BE2C (cell line): ENCODE results near the gene NFIB.

ENCODE experiments used
- DNase-seq: peaks from one replicate; pipeline ENCODE4 v3.0.0-alpha.2; 2020
- H3K27me3 ChIP-seq: fragments of 250-450 bp; sonication (Bioruptor Pico); 2 replicates; pipeline ENCODE4 v1.5.1; 2020; ENCODE audit warnings: mild to moderate bottlenecking
- H3K36me3 ChIP-seq: fragments of 250-450 bp; sonication (Bioruptor Pico); 2 replicates; pipeline ENCODE4 v1.5.1; 2020; ENCODE audit warnings: mild to moderate bottlenecking
- H3K4me1 ChIP-seq: fragments of 250-450 bp; sonication (Bioruptor Pico); 2 replicates; pipeline ENCODE4 v1.5.1; 2020
- H3K4me3 ChIP-seq: 2 replicates; pipeline ENCODE4 v1.5.1; 2011; ENCODE audit warnings: low read depth, low read length
- H3K9me3 ChIP-seq: fragments of 250-450 bp; sonication (Bioruptor Pico); 2 replicates; pipeline ENCODE4 v1.5.1; 2020
- CTCF ChIP-seq: IDR thresholded peaks from 2 replicates; pipeline ENCODE4 v1.5.1; 2012; ENCODE audit warnings: mild to moderate bottlenecking, low read depth, low read length

The NFIB gene

GRCh38 chr9:14288433-14288832 is 25.5 kb downstream of the NFIB start:
- no peak for TF ChIP-seq CTCF
- no peak overlapping the region for H3K4me3 ChIP-seq
- H3K27me3 ChIP-seq, result no peaks in the 10 kb centered on the region
- no peaks in the 10 kb centered on the region for H3K9me3 ChIP-seq
- H3K4me1 ChIP-seq, result peaks cover 4% of the 10 kb centered on the region
- no peaks in the 10 kb centered on the region; the same call in 1 of the 2 replicates for H3K36me3 ChIP-seq
- DNase-seq, result no peak

- no peak for DNase-seq
- Histone ChIP-seq H3K36me3 (no peaks in the 10 kb centered on the region), H3K4me3 (no peak overlapping the region), H3K27me3 (no peaks in the 10 kb centered on the region), H3K4me1 (peaks cover 14% of the 10 kb centered on the region), H3K9me3 (no peaks in the 10 kb centered on the region)
- no peak for TF ChIP-seq CTCF
These were observed 27.8 kb downstream of the NFIB start for GRCh38 chr9:14286121-14286520.

GRCh38 chr9:14283276-14283675 is 30.7 kb downstream of the NFIB start:
- Histone ChIP-seq H3K27me3 (no peaks in the 10 kb centered on the region), H3K4me1 (peaks cover 15% of the 10 kb centered on the region), H3K4me3 (no peak overlapping the region), H3K36me3 (no peaks in the 10 kb centered on the region), H3K9me3 (no peaks in the 10 kb centered on the region)
- no peak for TF ChIP-seq CTCF
- DNase-seq, result no peak

- no peak for TF ChIP-seq CTCF
- peaks cover 28% of the 10 kb centered on the region for H3K4me1 ChIP-seq
These were observed 32.1 kb downstream of the NFIB start for GRCh38 chr9:14281876-14282275.

GRCh38 chr9:14281136-14281795 is 32.7 kb downstream of the NFIB start:
- peaks cover 28% of the 10 kb centered on the region for H3K4me1 ChIP-seq
- H3K4me3 ChIP-seq, result no peak overlapping the region
- no peaks in the 10 kb centered on the region for H3K9me3 ChIP-seq
- H3K27me3 ChIP-seq, result no peaks in the 10 kb centered on the region
- DNase-seq, result no peak
- TF ChIP-seq CTCF, result no peak
- H3K36me3 ChIP-seq, result no peaks in the 10 kb centered on the region

More at GRCh38 chr9:14281876-14282275, 32.1 kb downstream of the NFIB start:
- Histone ChIP-seq H3K36me3 (no peaks in the 10 kb centered on the region), H3K27me3 (no peaks in the 10 kb centered on the region), H3K4me3 (no peak overlapping the region), H3K9me3 (no peaks in the 10 kb centered on the region)
- DNase-seq, result no peak

- H3K4me1 ChIP-seq, result peaks cover 36% of the 10 kb centered on the region
- no peak for TF ChIP-seq CTCF
- H3K27me3 ChIP-seq, result no peaks in the 10 kb centered on the region
- H3K4me3 ChIP-seq, result no peak overlapping the region
- no peaks in the 10 kb centered on the region for H3K36me3 ChIP-seq
- no peaks in the 10 kb centered on the region for H3K9me3 ChIP-seq
- no peak for DNase-seq
These were observed 34.3 kb downstream of the NFIB start for GRCh38 chr9:14279671-14280070.
